Kidney (tissue), 14 donors: Measurements from ENCODE around the gene GET3. TPM values are rescaled to one million over a fixed set of nuclear protein-coding genes. Genes with fewer than 3 reads are reported as not detected.
"Not testable (repeated sequence)": the region's sequence is repeated elsewhere in the genome, so short reads cannot be mapped to it uniquely, and the experiment has no call there.

Experiments
- DNase-seq, 5 donors: peaks; one replicate each; pipeline ENCODE4 v3.0.0-alpha.2; 2013 to 2020
- FAIRE-seq: peaks from 2 replicates; lab custom pipeline; 2012; peaks lifted over from hg19 to GRCh38; lab: Jason Lieb, UNC
- H3K27ac ChIP-seq, 2 donors: one replicate each; pipeline ENCODE4 v1.7.0; 2013; ENCODE audit warnings: low read depth in 2 of 2, low read length in 2 of 2, inconsistent platforms in 1 of 2
- H3K27me3 ChIP-seq: one replicate; pipeline ENCODE4 v1.7.1; 2013; ENCODE audit warnings: low read length, inconsistent platforms; ENCODE audit not compliant: control insufficient read depth, insufficient read depth
- H3K36me3 ChIP-seq, 3 donors: one replicate each; pipeline versions ENCODE4 v1.7.0 to v1.7.1; 2013; ENCODE audit warnings: low read length in 3 of 3, control low read depth in 1 of 3, inconsistent platforms in 1 of 3; ENCODE audit not compliant: insufficient read depth in 3 of 3, control insufficient read depth in 2 of 3
- H3K4me1 ChIP-seq, 3 donors: one replicate each; pipeline versions ENCODE4 v1.7.0 to v1.7.1; 2013; ENCODE audit warnings: low read length in 3 of 3, inconsistent platforms in 1 of 3, low read depth in 1 of 3; ENCODE audit not compliant: control insufficient read depth in 2 of 3, insufficient read depth in 2 of 3
- H3K4me3 ChIP-seq, 3 donors: one replicate each; pipeline versions ENCODE4 v1.7.0 to v1.8.1; 2013; ENCODE audit warnings: low read length in 3 of 3, control low read depth in 1 of 3, inconsistent platforms in 1 of 3
- H3K9ac ChIP-seq, 3 donors: one replicate each; pipeline versions ENCODE4 v1.7.0 to v1.7.1; 2013; ENCODE audit warnings: low read length in 3 of 3, control low read depth in 1 of 3, inconsistent platforms in 1 of 3
- H3K9me3 ChIP-seq, 3 donors: one replicate each; pipeline versions ENCODE4 v1.7.0 to v1.7.1; 2013; ENCODE audit warnings: low read length in 3 of 3, control low read depth in 1 of 3, inconsistent platforms in 1 of 3; ENCODE audit not compliant: control insufficient read depth in 2 of 3, insufficient read depth in 1 of 3
- intact Hi-C: fragments of 100-400 bp; cut with DNase I; formaldehyde crosslinking; loops from one replicate; pipeline ENCODE4 v1.11.1; 2022
- polyA plus RNA-seq: library from polyadenylated mRNA; stranded (reverse); fragments of 350-450 nt; fragmentation: Illumina TruSeq; extraction: RNeasy Lipid Tissue Mini Kit (QIAGEN cat#74804); gene quantifications from one replicate; pipeline ENCODE4 v1.2.3, GENCODE V29; 2014; ENCODE audit warnings: low read depth, low replicate concordance; ENCODE audit not compliant: insufficient read depth
- total RNA-seq: library from RNA; stranded (reverse); fragmentation: NEBNext Ultra II Directional; extraction: Animal tissue kit (Norgen Biotek cat#: 25700); gene quantifications from one replicate; pipeline ENCODE4 v1.2.1, GENCODE V29; 2021
- TF ChIP-seq, protein P1 (sequence below): IDR thresholded peaks from 3 replicates; pipeline ENCODE4 v1.5.1; 2012; ENCODE audit warnings: mild to moderate bottlenecking, moderate library complexity, borderline replicate concordance; ENCODE audit not compliant: insufficient read depth; ENCODE audit errors: extremely low read depth
- donor health status: control.
- donor health status: control.
- donor health status: control.
- donor health status: control.
- donor health status: control.
- donor health status: DM: yes; HTN: yes; CAD: no.
- donor health status: Normal renal cell carcinoma (clear cell type).

GET3 gene
- total and polyA plus RNA-seq, 2 donors from 2014 or later, result 71.3 to 132 TPM

- Histone ChIP-seq H3K27me3 (no peaks in the 10 kb centered on the region), H3K27ac (no peak overlapping the region), H3K9me3 (no peaks in the 10 kb centered on the region), H3K4me3 (no peak overlapping the region), H3K4me1 (no peaks in the 10 kb centered on the region), H3K9ac (no peak overlapping the region), H3K36me3 (peaks cover 9 to 48% (median 26%) of the 10 kb centered on the region in 3 donors)
- FAIRE-seq, result no peak
- no peak for DNase-seq
- intact Hi-C loops, result no loop called here
- TF ChIP-seq, protein P1, sequence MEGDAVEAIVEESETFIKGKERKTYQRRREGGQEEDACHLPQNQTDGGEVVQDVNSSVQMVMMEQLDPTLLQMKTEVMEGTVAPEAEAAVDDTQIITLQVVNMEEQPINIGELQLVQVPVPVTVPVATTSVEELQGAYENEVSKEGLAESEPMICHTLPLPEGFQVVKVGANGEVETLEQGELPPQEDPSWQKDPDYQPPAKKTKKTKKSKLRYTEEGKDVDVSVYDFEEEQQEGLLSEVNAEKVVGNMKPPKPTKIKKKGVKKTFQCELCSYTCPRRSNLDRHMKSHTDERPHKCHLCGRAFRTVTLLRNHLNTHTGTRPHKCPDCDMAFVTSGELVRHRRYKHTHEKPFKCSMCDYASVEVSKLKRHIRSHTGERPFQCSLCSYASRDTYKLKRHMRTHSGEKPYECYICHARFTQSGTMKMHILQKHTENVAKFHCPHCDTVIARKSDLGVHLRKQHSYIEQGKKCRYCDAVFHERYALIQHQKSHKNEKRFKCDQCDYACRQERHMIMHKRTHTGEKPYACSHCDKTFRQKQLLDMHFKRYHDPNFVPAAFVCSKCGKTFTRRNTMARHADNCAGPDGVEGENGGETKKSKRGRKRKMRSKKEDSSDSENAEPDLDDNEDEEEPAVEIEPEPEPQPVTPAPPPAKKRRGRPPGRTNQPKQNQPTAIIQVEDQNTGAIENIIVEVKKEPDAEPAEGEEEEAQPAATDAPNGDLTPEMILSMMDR, result no peak
Measured at GRCh38 chr19:12711187-12711586, 26.1 kb upstream of the GET3 start.

DNA sequence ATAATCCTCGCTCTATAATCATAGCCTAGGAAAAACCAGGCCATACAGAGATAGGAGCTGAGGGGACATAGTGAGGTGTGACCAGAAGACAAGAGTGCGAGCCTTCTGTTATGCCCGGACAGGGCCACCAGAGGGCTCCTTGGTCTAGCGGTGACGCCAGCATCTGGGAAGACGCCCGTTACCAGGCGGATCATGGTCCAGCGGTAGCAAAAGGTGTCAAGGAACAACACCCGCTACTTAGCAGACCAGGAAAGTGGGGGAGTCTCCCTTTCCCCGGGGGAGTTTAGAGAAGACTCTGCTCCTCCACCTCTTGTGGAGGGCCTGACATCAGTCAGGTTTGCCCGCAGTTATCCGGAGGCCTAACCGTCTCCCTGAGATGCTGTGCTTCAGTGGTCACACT is 25.2 kb upstream of the GET3 start:
- H3K27ac ChIP-seq, H3K9me3 ChIP-seq, H3K9ac ChIP-seq, H3K27me3 ChIP-seq, FAIRE-seq, H3K4me3 ChIP-seq, intact Hi-C loops, H3K4me1 ChIP-seq: not testable (repeated sequence)
- peaks cover 12 to 48% (median 25%) of the 10 kb centered on the region in 3 donors for H3K36me3 ChIP-seq
- peak in 1 of 5 donors; percentile 24 for DNase-seq

DNA sequence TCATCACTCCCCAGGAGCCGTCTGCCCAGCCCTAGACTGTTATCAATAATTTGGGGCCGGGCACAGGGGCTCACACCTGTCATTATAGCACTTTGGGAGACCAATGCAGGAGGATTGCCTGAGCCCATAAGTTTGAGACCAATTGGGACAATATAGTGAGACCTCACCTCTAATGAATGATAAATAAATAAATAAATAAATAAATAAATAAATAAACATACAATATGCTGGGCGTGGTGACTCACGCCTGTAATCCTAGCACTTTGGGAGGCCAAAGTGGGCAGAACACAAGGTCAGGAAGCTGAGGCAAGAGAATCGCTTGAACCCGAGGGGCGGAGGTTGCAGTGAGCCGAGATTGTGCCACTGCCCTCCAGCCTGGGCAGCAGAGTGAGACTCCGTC is 24.0 kb upstream of the GET3 start:
- H3K27me3 ChIP-seq, H3K9me3 ChIP-seq, H3K4me1 ChIP-seq, H3K4me3 ChIP-seq, H3K27ac ChIP-seq, H3K9ac ChIP-seq, intact Hi-C loops, FAIRE-seq, DNase-seq: not testable (repeated sequence)
- H3K36me3 ChIP-seq, result peaks cover 12 to 47% (median 25%) of the 10 kb centered on the region in 3 donors

- Histone ChIP-seq H3K36me3 (peaks cover 16 to 43% (median 26%) of the 10 kb centered on the region in 3 donors), H3K27ac (no peak overlapping the region), H3K9ac (no peak overlapping the region), H3K4me3 (no peak overlapping the region), H3K27me3 (no peaks in the 10 kb centered on the region), H3K9me3 (no peaks in the 10 kb centered on the region), H3K4me1 (no peaks in the 10 kb centered on the region)
- FAIRE-seq, result no peak
- intact Hi-C loops, result no loop called here
- TF ChIP-seq, protein P1, result no peak
- DNase-seq, result no peak
Measured at GRCh38 chr19:12715102-12715501, 22.2 kb upstream of the GET3 start.
